Upper lobe of left lung (tissue), 4 donors: ENCODE measurements around the gene IQGAP1.
A peak's percentile ranks its signal among the peaks of the same experiment; 100 is the strongest.

Source experiments
- EP300 ChIP-seq, 4 donors: sonication (generic); formaldehyde crosslinking; IDR thresholded peaks; one replicate each; pipeline ENCODE4 v1.5.1; 2017; ENCODE audit warnings: antibody characterized with exemption in 4 of 4, control low read depth in 2 of 4
- POLR2A ChIP-seq, 4 donors: fragments of 450-650 bp; IDR thresholded peaks; one replicate each; pipeline ENCODE4 v1.5.1; 2016 to 2017; ENCODE audit warnings: antibody characterized with exemption in 4 of 4, mild to moderate bottlenecking in 2 of 4
- POLR2AphosphoS5 ChIP-seq, 2 donors: sonication (generic); formaldehyde crosslinking; IDR thresholded peaks; one replicate each; pipeline ENCODE4 v1.5.1; 2017; ENCODE audit warnings: antibody characterized with exemption in 2 of 2
- TF ChIP-seq, protein P1 (sequence below), 6 experiments: fragments of 450-650 bp in 4 of 6; fragments of 200-600 bp in 2 of 6; sonication (generic) in 2 of 6; IDR thresholded peaks; one replicate each; pipeline ENCODE4 v1.5.1; 2016 to 2019; ENCODE audit warnings: antibody characterized with exemption in 6 of 6

DNA sequence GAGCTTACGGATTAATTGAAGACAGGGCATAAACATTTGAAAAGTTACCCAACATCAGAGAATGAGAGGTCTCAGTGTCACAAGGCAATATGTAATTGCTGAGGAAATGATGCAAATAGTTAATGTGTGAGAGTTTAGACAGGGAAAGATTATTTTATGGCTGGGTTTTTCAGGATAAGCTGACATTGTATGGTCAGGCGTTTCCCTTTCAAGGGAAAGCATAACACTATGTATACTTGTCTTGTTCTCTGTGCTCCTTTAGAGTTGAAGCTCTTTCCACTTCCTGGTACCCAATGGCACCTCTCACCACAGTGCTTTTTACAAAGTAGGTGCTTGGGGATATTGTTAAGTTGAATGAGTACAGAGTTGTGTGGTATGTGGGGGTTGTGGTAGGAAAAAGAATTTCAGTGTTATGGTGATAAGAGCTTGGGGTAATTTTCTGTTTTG lies 19.9 kb downstream of the IQGAP1 start:
- TF ChIP-seq, protein P1, sequence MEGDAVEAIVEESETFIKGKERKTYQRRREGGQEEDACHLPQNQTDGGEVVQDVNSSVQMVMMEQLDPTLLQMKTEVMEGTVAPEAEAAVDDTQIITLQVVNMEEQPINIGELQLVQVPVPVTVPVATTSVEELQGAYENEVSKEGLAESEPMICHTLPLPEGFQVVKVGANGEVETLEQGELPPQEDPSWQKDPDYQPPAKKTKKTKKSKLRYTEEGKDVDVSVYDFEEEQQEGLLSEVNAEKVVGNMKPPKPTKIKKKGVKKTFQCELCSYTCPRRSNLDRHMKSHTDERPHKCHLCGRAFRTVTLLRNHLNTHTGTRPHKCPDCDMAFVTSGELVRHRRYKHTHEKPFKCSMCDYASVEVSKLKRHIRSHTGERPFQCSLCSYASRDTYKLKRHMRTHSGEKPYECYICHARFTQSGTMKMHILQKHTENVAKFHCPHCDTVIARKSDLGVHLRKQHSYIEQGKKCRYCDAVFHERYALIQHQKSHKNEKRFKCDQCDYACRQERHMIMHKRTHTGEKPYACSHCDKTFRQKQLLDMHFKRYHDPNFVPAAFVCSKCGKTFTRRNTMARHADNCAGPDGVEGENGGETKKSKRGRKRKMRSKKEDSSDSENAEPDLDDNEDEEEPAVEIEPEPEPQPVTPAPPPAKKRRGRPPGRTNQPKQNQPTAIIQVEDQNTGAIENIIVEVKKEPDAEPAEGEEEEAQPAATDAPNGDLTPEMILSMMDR (IDR thresholded peaks at IDR 0.05), result no peak
- no peak for TF ChIP-seq POLR2A (IDR thresholded peaks at IDR 0.05)
- peak in 1 of 4 donors; percentile 59 for TF ChIP-seq EP300 (IDR thresholded peaks at IDR 0.05)
- no peak for TF ChIP-seq POLR2AphosphoS5 (IDR thresholded peaks at IDR 0.05)
